ES-I3 (cell line): Measurements from ENCODE around the gene KIAA0319L.

ENCODE experiments used
- H3K36me3 ChIP-seq: 2 replicates; pipeline ENCODE4 v1.6.1; 2013; ENCODE audit warnings: mild to moderate bottlenecking, low read length, control low read depth, moderate library complexity; ENCODE audit not compliant: insufficient read depth
- H3K4me1 ChIP-seq: 2 replicates; pipeline ENCODE4 v1.6.1; 2013; ENCODE audit warnings: mild to moderate bottlenecking, control low read depth, low read length; ENCODE audit not compliant: insufficient read depth
- H3K9ac ChIP-seq: 2 replicates; pipeline ENCODE4 v1.6.1; 2013; ENCODE audit warnings: low read depth, mild to moderate bottlenecking, low read length, moderate library complexity
- H3K9me3 ChIP-seq: 2 replicates; pipeline ENCODE4 v1.6.1; 2013; ENCODE audit warnings: mild to moderate bottlenecking, low read length, moderate library complexity; ENCODE audit not compliant: control insufficient read depth, insufficient read depth

KIAA0319L gene

GRCh38 chr1:35386290-35386689 lies 170.9 kb downstream of the KIAA0319L start:
- Histone ChIP-seq H3K4me1 (no peaks in the 10 kb centered on the region), H3K9me3 (no peaks in the 10 kb centered on the region), H3K9ac (no peak overlapping the region), H3K36me3 (peaks cover 15% of the 10 kb centered on the region)
